HG03378 (cell line): ENCODE results near the gene DAPK2.

Experiments
- ATAC-seq: cut with Tn5 transposase; IDR thresholded peaks from one replicate; pipeline ENCODE4 v1.9.1; 2021; ENCODE audit warnings: mild to moderate bottlenecking, moderate library complexity; ENCODE audit not compliant: unreplicated experiment

Gene DAPK2

GRCh38 chr15:63876085-63876662 is 170.1 kb downstream of the DAPK2 start:
- no peak for ATAC-seq

- no peak for ATAC-seq
Observed at GRCh38 chr15:63874616-63875015, 171.7 kb downstream of the DAPK2 start.

GRCh38 chr15:63872759-63873510 is 173.3 kb downstream of the DAPK2 start:
- no peak for ATAC-seq

- no peak for ATAC-seq
Observed at GRCh38 chr15:63870487-63871209, 175.6 kb downstream of the DAPK2 start.

GRCh38 chr15:63870043-63870394 is 176.3 kb downstream of the DAPK2 start:
- no peak for ATAC-seq

- ATAC-seq, result no peak
Observed at GRCh38 chr15:63869371-63870042, 176.8 kb downstream of the DAPK2 start.

GRCh38 chr15:63864186-63864585 is 182.1 kb downstream of the DAPK2 start:
- no peak for ATAC-seq

- no peak for ATAC-seq
Observed at GRCh38 chr15:63861946-63862517, 184.3 kb downstream of the DAPK2 start.

- no peak for ATAC-seq
Observed at GRCh38 chr15:63860555-63860954, 185.7 kb downstream of the DAPK2 start.

- no peak for ATAC-seq
Observed at GRCh38 chr15:63860155-63860554, 186.1 kb downstream of the DAPK2 start.

- no peak for ATAC-seq
Observed at GRCh38 chr15:63858881-63859280, 187.4 kb downstream of the DAPK2 start.

- no peak for ATAC-seq
Observed at GRCh38 chr15:63858448-63858847, 187.8 kb downstream of the DAPK2 start.

GRCh38 chr15:63857461-63857856 is 188.8 kb downstream of the DAPK2 start:
- no peak for ATAC-seq
